CD4-positive, alpha-beta T cell (primary cell): ENCODE measurements around the gene TRAF6. TPM values are rescaled to one million over a fixed set of nuclear protein-coding genes. Genes with fewer than 3 reads are reported as not detected.

ENCODE experiments used
- ATAC-seq: fragments of 200-7000 bp; cut with Tn5 transposase; one replicate; pipeline ENCODE4 v1.10.0; 2022; ENCODE audit warnings: mild to moderate bottlenecking; ENCODE audit not compliant: poor library complexity
- CTCF ChIA-PET: fragments of 350-600 bp; sonication (Branson Sonifier 250); formaldehyde crosslinking; loops from one replicate; lab custom pipeline; 2021; ENCODE audit warnings: antibody characterized with exemption, inconsistent platforms; lab: Charles Lee
- POLR2A ChIA-PET: fragments of 350-600 bp; sonication (Branson Sonifier 250); formaldehyde crosslinking; loops from one replicate; lab custom pipeline; 2021; ENCODE audit warnings: antibody characterized with exemption, inconsistent platforms; lab: Charles Lee
- DNase-seq, 14 experiments: peaks; one replicate each; pipeline ENCODE4 v3.0.0-alpha.2; 2013 to 2020; ENCODE audit warnings: mixed read lengths in 2 of 14
- H3K27ac ChIP-seq, 2 donors: one replicate each; pipeline versions ENCODE4 v1.5.1 to v1.7.0; 2013; ENCODE audit warnings: low read length in 2 of 2, low read depth in 1 of 2, mild to moderate bottlenecking in 1 of 2
- H3K27me3 ChIP-seq, 2 experiments: 1 replicate in 1 of 2; 2 replicates in 1 of 2; pipeline versions ENCODE4 v1.6.1 to v1.7.0; 2013; ENCODE audit warnings: low read length in 2 of 2, control low read depth in 1 of 2, mild to moderate bottlenecking in 1 of 2, moderate library complexity in 1 of 2; ENCODE audit not compliant: insufficient read depth in 2 of 2, control insufficient read depth in 1 of 2
- H3K36me3 ChIP-seq: one replicate; pipeline ENCODE4 v1.6.1; 2013; ENCODE audit warnings: low read length, control low read depth; ENCODE audit not compliant: insufficient read depth
- H3K4me1 ChIP-seq: one replicate; pipeline ENCODE4 v1.6.1; 2013; ENCODE audit warnings: low read length, control low read depth; ENCODE audit not compliant: insufficient read depth
- H3K4me3 ChIP-seq: one replicate; pipeline ENCODE4 v1.5.1; 2013; ENCODE audit warnings: mild to moderate bottlenecking, low read length, moderate library complexity
- H3K9me3 ChIP-seq, 2 experiments: 1 replicate in 1 of 2; 2 replicates in 1 of 2; pipeline versions ENCODE4 v1.6.1 to v1.7.0; 2013; ENCODE audit warnings: low read length in 2 of 2, mild to moderate bottlenecking in 2 of 2, control low read depth in 1 of 2, moderate library complexity in 1 of 2; ENCODE audit not compliant: control insufficient read depth in 1 of 2, insufficient read depth in 1 of 2
- H3K27ac Mint-ChIP-seq: one replicate; pipeline ENCODE4 v1.8.0; 2020; ENCODE audit warnings: mixed read lengths
- H3K27me3 Mint-ChIP-seq: one replicate; pipeline ENCODE4 v1.8.0; 2021; ENCODE audit warnings: mixed read lengths
- H3K36me3 Mint-ChIP-seq: one replicate; pipeline ENCODE4 v1.8.0; 2021; ENCODE audit warnings: low read depth, mixed read lengths
- H3K4me1 Mint-ChIP-seq: one replicate; pipeline ENCODE4 v1.8.0; 2021; ENCODE audit warnings: low read depth, mixed read lengths
- H3K4me3 Mint-ChIP-seq: one replicate; pipeline ENCODE4 v1.8.0; 2020; ENCODE audit warnings: mild to moderate bottlenecking, mixed read lengths
- H3K9me3 Mint-ChIP-seq: one replicate; pipeline ENCODE4 v1.8.0; 2020; ENCODE audit warnings: mixed read lengths
- intact Hi-C, 2 experiments: fragments of 100-400 bp; cut with DNase I in 1 of 2; cut with micrococcal nuclease in 1 of 2; formaldehyde crosslinking; loops; one replicate each; pipeline versions ENCODE4 v1.15.1 to v1.9.0; 2023 to 2025; cut with DNase I, micrococcal nuclease
- total RNA-seq, 174 experiments: library from RNA in 2 of 174; stranded (reverse) in 2 of 174; gene quantifications; one replicate each; pipeline ENCODE4 v1.2.3 and lab custom pipeline; 2021 to 2026
- TF ChIP-seq, protein P1 (sequence below): fragments of 200-600 bp; IDR thresholded peaks from one replicate; pipeline ENCODE4 v1.8.0; 2022; ENCODE audit warnings: antibody characterized with exemption, mild to moderate bottlenecking

The TRAF6 gene
- total RNA-seq, 2 experiments from 2014 or later: 27.9 to 29.0 TPM

DNA sequence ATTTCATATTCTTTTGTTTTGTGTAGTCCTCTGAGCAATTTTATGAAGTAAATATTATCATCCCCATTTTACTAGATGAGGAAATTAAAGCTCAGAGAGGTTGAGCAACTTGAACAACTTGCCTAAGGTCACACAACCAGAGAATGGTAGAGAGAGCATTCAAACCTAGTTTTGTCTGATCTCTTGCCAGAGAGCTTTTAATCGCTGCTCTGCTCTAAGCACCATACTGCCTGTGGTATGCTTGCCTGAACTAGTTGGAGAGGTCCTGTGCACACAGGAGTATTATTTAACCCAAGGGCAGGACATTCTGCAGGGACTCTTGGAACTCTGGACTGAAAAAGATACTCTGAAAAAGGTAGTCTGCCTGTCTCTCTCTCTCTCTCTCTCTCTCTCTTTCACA lies 38.5 kb downstream of the TRAF6 start:
- intact Hi-C loops: no loop called here
- ChIA-PET CTCF (no interaction called here), POLR2A (no interaction called here)
- Histone ChIP-seq H3K9me3 (no peaks in the 10 kb centered on the region), H3K4me3 (no peak overlapping the region), H3K27me3 (no peaks in the 10 kb centered on the region), H3K36me3 (no peaks in the 10 kb centered on the region), H3K27ac (no peak overlapping the region), H3K4me1 (no peaks in the 10 kb centered on the region)
- Mint-ChIP-seq H3K27ac (no peak overlapping the region), H3K4me3 (no peak overlapping the region), H3K36me3 (no peaks in the 10 kb centered on the region), H3K4me1 (no peaks in the 10 kb centered on the region), H3K27me3 (no peaks in the 10 kb centered on the region), H3K9me3 (no peaks in the 10 kb centered on the region)
- ATAC-seq (no peak), DNase-seq (no peak)
- TF ChIP-seq, protein P1, sequence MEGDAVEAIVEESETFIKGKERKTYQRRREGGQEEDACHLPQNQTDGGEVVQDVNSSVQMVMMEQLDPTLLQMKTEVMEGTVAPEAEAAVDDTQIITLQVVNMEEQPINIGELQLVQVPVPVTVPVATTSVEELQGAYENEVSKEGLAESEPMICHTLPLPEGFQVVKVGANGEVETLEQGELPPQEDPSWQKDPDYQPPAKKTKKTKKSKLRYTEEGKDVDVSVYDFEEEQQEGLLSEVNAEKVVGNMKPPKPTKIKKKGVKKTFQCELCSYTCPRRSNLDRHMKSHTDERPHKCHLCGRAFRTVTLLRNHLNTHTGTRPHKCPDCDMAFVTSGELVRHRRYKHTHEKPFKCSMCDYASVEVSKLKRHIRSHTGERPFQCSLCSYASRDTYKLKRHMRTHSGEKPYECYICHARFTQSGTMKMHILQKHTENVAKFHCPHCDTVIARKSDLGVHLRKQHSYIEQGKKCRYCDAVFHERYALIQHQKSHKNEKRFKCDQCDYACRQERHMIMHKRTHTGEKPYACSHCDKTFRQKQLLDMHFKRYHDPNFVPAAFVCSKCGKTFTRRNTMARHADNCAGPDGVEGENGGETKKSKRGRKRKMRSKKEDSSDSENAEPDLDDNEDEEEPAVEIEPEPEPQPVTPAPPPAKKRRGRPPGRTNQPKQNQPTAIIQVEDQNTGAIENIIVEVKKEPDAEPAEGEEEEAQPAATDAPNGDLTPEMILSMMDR: no peak

DNA sequence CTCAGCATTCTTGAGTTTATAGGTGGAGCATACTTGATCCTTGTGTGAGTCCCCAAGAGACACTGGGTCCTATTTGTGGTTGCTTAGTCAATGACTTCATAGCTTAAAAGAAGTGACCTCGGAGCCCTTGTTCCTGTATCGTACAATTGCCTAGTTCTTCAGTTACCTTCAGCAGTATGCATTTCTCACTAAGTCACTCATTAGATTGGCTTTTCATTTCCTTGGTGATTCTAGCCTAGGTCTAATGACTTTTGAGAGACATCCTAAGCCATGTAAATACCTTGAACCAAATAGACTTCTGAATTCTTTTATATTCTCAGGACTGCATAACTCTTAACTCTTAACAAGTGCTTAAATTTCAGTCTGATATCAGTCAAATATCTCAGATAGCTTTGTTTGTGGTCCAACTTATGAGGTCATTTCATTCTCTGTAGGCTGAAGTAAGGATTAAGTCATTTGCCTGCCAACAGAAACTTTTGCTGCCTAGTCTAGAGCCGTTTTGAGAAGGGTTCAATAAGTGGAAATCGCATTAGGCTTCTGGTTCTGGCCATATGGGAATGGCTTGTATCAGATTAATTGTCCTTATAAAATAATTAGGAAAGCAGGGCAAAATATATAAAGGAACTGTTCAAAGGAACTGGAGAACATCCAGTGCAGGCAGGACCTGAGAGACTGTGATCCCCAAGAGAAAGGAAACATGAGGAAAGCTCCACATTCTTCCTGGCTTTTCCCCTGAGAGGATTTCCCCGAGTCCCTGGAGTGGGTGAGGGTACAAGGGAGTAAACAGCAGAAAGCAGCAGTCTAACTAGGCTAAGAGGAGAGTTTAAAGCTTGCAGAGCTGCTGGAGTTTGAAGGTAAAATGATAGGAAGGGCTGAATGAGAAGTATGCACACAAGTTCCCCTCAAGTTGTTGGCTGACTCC lies 39.9 kb downstream of the TRAF6 start:
- no peaks in the 10 kb centered on the region for H3K36me3 Mint-ChIP-seq
- TF ChIP-seq, protein P1: no peak
- Histone ChIP-seq H3K27ac (no peak overlapping the region), H3K36me3 (no peaks in the 10 kb centered on the region), H3K27me3 (no peaks in the 10 kb centered on the region), H3K4me3 (no peak overlapping the region), H3K9me3 (no peaks in the 10 kb centered on the region), H3K4me1 (no peaks in the 10 kb centered on the region)
- ATAC-seq (no peak), DNase-seq (no peak)
- H3K4me3 Mint-ChIP-seq: no peak overlapping the region
- H3K4me1 Mint-ChIP-seq: no peaks in the 10 kb centered on the region
- no peaks in the 10 kb centered on the region for H3K9me3 Mint-ChIP-seq
- POLR2A ChIA-PET: no interaction called here
- intact Hi-C loops: no loop called here
- no peak overlapping the region for H3K27ac Mint-ChIP-seq
- H3K27me3 Mint-ChIP-seq: no peaks in the 10 kb centered on the region
- CTCF ChIA-PET: interaction anchor here (0.8 kb wide), 1 partner anchor 17 kb away, joined by 4 read pairs; no protein-coding TSS in a partner anchor

DNA sequence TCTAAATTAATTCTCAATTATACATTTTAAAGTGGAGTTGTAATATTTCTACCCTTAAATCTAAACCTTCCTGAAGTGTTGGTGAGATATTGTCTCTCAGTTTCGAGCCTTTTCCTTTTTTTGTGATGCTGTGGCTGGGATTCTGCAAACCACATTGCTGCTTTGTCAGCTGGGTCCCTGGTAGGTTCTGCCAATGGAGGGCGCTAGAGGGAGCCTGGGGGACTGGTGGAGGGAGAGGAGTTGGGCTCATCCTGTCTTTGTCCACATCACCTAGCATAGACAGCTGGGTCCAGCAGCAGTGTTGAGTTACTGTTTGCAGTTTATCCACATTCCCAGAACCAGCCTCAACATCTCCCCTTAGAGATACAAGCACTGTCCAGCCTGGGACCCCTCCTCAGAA lies 41.0 kb downstream of the TRAF6 start:
- intact Hi-C loops: no loop called here
- POLR2A ChIA-PET: no interaction called here
- no peaks in the 10 kb centered on the region for H3K27me3 Mint-ChIP-seq

More for the DNA sequence above, 41.0 kb downstream of the TRAF6 start:
- Histone ChIP-seq H3K9me3 (no peaks in the 10 kb centered on the region), H3K36me3 (no peaks in the 10 kb centered on the region), H3K4me1 (no peaks in the 10 kb centered on the region), H3K27me3 (no peaks in the 10 kb centered on the region), H3K27ac (no peak overlapping the region), H3K4me3 (no peak overlapping the region)
- CTCF ChIA-PET: interaction anchor here (1.1 kb wide), 1 partner anchor 115 kb away, joined by 3 read pairs; no protein-coding TSS in a partner anchor
- no peak for ATAC-seq
- Mint-ChIP-seq H3K9me3 (no peaks in the 10 kb centered on the region), H3K4me3 (no peak overlapping the region), H3K27ac (no peak overlapping the region), H3K4me1 (no peaks in the 10 kb centered on the region), H3K36me3 (no peaks in the 10 kb centered on the region)
- peak in 2 of 14 experiments; percentile 18 to 50 for DNase-seq
- TF ChIP-seq, protein P1: no peak
